CD4-positive, alpha-beta T cell treated with Interleukin-6 at 100 ng/mL for 8 hours (primary cell): ENCODE results near the gene DCAKD.

ENCODE experiments used
- DNase-seq: peaks from one replicate; pipeline ENCODE4 v3.0.0-alpha.2; 2020; ENCODE audit warnings: mixed read lengths, low spot score

Gene DCAKD

GRCh38 chr17:45051060-45051719 is at the start of gene DCAKD:
TSS of gene DCAKD (minus strand) at chr17:45051632. CDS start at chr17:45034885, 16,747 bp downstream.
- DNase-seq = peak; percentile 91

GRCh38 chr17:45098869-45099616 is 47.6 kb upstream of the DCAKD start:
- peak; percentile 74 for DNase-seq

GRCh38 chr17:45098081-45098868 is 46.8 kb upstream of the DCAKD start:
- no peak for DNase-seq

- no peak for DNase-seq
Observed at GRCh38 chr17:45096926-45097325, 45.5 kb upstream of the DCAKD start.

GRCh38 chr17:45096141-45096540 is 44.7 kb upstream of the DCAKD start:
- DNase-seq = no peak

- DNase-seq = no peak
Observed at GRCh38 chr17:45093444-45094110, 42.1 kb upstream of the DCAKD start.

- no peak for DNase-seq
Observed at GRCh38 chr17:45092911-45093430, 41.5 kb upstream of the DCAKD start.

- DNase-seq = no peak
Observed at GRCh38 chr17:45091778-45092425, 40.5 kb upstream of the DCAKD start.

GRCh38 chr17:45090711-45091110 is 39.3 kb upstream of the DCAKD start:
- DNase-seq = no peak

- DNase-seq = no peak
Observed at GRCh38 chr17:45088741-45089140, 37.3 kb upstream of the DCAKD start.

- no peak for DNase-seq
Observed at GRCh38 chr17:45087978-45088377, 36.5 kb upstream of the DCAKD start.

- DNase-seq = no peak
Observed at GRCh38 chr17:45087504-45087975, 36.1 kb upstream of the DCAKD start.

GRCh38 chr17:45086865-45087503 is 35.6 kb upstream of the DCAKD start:
- DNase-seq = no peak

- no peak for DNase-seq
Observed at GRCh38 chr17:45086391-45086790, 35.0 kb upstream of the DCAKD start.

GRCh38 chr17:45081047-45081703 is 29.7 kb upstream of the DCAKD start:
- DNase-seq = no peak

- no peak for DNase-seq
Observed at GRCh38 chr17:45077643-45078042, 26.2 kb upstream of the DCAKD start.

GRCh38 chr17:45073414-45074070 is 22.1 kb upstream of the DCAKD start:
- no peak for DNase-seq

GRCh38 chr17:45070809-45071208 is 19.4 kb upstream of the DCAKD start:
- DNase-seq = no peak

- no peak for DNase-seq
Observed at GRCh38 chr17:45070001-45070400, 18.6 kb upstream of the DCAKD start.

GRCh38 chr17:45067637-45068036 is 16.2 kb upstream of the DCAKD start:
- DNase-seq = no peak
